Medulla oblongata (tissue), 1 donor: Measurements from ENCODE around the gene YJEFN3.
A peak's percentile ranks its signal among the peaks of the same experiment; 100 is the strongest.

ENCODE experiments used
- DNase-seq: peaks from one replicate; pipeline ENCODE4 v3.0.0-alpha.2; 2015; ENCODE audit errors: extremely low spot score

Gene YJEFN3

GRCh38 chr19:19495614-19496603 is 32.8 kb upstream of the YJEFN3 start:
- DNase-seq: no peak

GRCh38 chr19:19498255-19498991 is 30.3 kb upstream of the YJEFN3 start:
- DNase-seq: no peak

- no peak for DNase-seq
Measured at GRCh38 chr19:19499272-19499995, 29.3 kb upstream of the YJEFN3 start.

GRCh38 chr19:19500975-19501644 is 27.6 kb upstream of the YJEFN3 start:
- no peak for DNase-seq

GRCh38 chr19:19501798-19502197 is 26.9 kb upstream of the YJEFN3 start:
- DNase-seq: no peak

GRCh38 chr19:19502281-19502680 is 26.4 kb upstream of the YJEFN3 start:
- DNase-seq: no peak

- no peak for DNase-seq
Measured at GRCh38 chr19:19502808-19503602, 25.7 kb upstream of the YJEFN3 start.

GRCh38 chr19:19504754-19505668 is 23.7 kb upstream of the YJEFN3 start:
- no peak for DNase-seq

- no peak for DNase-seq
Measured at GRCh38 chr19:19505669-19506326, 22.9 kb upstream of the YJEFN3 start.

- no peak for DNase-seq
Measured at GRCh38 chr19:19506592-19506991, 22.1 kb upstream of the YJEFN3 start.

GRCh38 chr19:19507354-19507753 is 21.4 kb upstream of the YJEFN3 start:
- DNase-seq: no peak

- DNase-seq: no peak
Measured at GRCh38 chr19:19508217-19508616, 20.5 kb upstream of the YJEFN3 start.

- DNase-seq: no peak
Measured at GRCh38 chr19:19510432-19510831, 18.3 kb upstream of the YJEFN3 start.

- DNase-seq: no peak
Measured at GRCh38 chr19:19513682-19514081, 15.0 kb upstream of the YJEFN3 start.

GRCh38 chr19:19514215-19514657 is 14.5 kb upstream of the YJEFN3 start:
- no peak for DNase-seq

GRCh38 chr19:19514881-19515641 is 13.7 kb upstream of the YJEFN3 start, which contains the start of gene TSSK6:
Gene TSSK6 (minus strand): TSS chr19:19515548. CDS start chr19:19515427, 121 bp downstream.
- DNase-seq: no peak

- DNase-seq: peak; percentile 96
Measured at GRCh38 chr19:19515642-19516519, 12.8 kb upstream of the YJEFN3 start, which contains the start of gene NDUFA13. Gene NDUFA13 (plus strand): TSS chr19:19516225. CDS start chr19:19516239, 14 bp downstream.
